GM12801 (cell line): ENCODE measurements around the gene COBLL1.

Experiments used
- CTCF ChIP-seq: IDR thresholded peaks from one replicate; pipeline ENCODE4 v1.5.1; 2011; ENCODE audit warnings: control low read depth; ENCODE audit not compliant: insufficient read length; ENCODE audit errors: extremely low read depth

COBLL1 gene

GRCh38 chr2:164697688-164698461, 143.7 kb downstream of the COBLL1 start:
- no peak for TF ChIP-seq CTCF

- TF ChIP-seq CTCF: no peak
Observed at GRCh38 chr2:164696634-164697033, 145.0 kb downstream of the COBLL1 start.

- TF ChIP-seq CTCF: no peak
Observed at GRCh38 chr2:164694275-164694695, 147.3 kb downstream of the COBLL1 start.

- no peak for TF ChIP-seq CTCF
Observed at GRCh38 chr2:164693834-164694233, 147.8 kb downstream of the COBLL1 start.

- no peak for TF ChIP-seq CTCF
Observed at GRCh38 chr2:164693390-164693789, 148.2 kb downstream of the COBLL1 start.

GRCh38 chr2:164692958-164693357, 148.7 kb downstream of the COBLL1 start:
- TF ChIP-seq CTCF: no peak

GRCh38 chr2:164692114-164692513, 149.5 kb downstream of the COBLL1 start:
- no peak for TF ChIP-seq CTCF
